GM12874 (cell line): ENCODE data around the gene AHNAK2.

ENCODE experiments used
- CTCF ChIP-seq: IDR thresholded peaks from 2 replicates; pipeline ENCODE4 v1.5.1; 2011; ENCODE audit warnings: low read depth, mild to moderate bottlenecking, control low read depth, low read length, moderate library complexity; ENCODE audit not compliant: insufficient read depth

The AHNAK2 gene

GRCh38 chr14:104989236-104989950 lies 11.2 kb upstream of the AHNAK2 start:
- no peak for TF ChIP-seq CTCF

GRCh38 chr14:104986487-104987164 lies 8.5 kb upstream of the AHNAK2 start:
- no peak for TF ChIP-seq CTCF

GRCh38 chr14:104985675-104986486 lies 7.7 kb upstream of the AHNAK2 start, which contains the start of gene CLBA1:
TSS of gene CLBA1 (plus strand) at chr14:104985788. CDS start at chr14:104986432, 644 bp downstream.
- TF ChIP-seq CTCF = no peak

- TF ChIP-seq CTCF = no peak
Measured at GRCh38 chr14:104984056-104984894, 6.1 kb upstream of the AHNAK2 start.

GRCh38 chr14:104983231-104983721 lies 5.1 kb upstream of the AHNAK2 start:
- TF ChIP-seq CTCF = no peak

GRCh38 chr14:104982548-104983230 lies 4.5 kb upstream of the AHNAK2 start:
- TF ChIP-seq CTCF = no peak
